HepG2 (cell line): ENCODE data around the gene TREML4.

ENCODE experiments used
- CTCF ChIP-seq: sonication (generic); formaldehyde crosslinking; IDR thresholded peaks from 2 replicates; pipeline ENCODE4 v1.5.0; 2020; ENCODE audit warnings: mild to moderate bottlenecking, missing genetic modification reagents, moderate library complexity
- EEA1 ChIP-seq: sonication (generic); formaldehyde crosslinking; IDR thresholded peaks from 2 replicates; pipeline ENCODE4 v1.5.1; 2020; ENCODE audit warnings: mild to moderate bottlenecking, missing genetic modification reagents, borderline replicate concordance
- GABPA ChIP-seq, 2 experiments: IDR thresholded peaks; 2 replicates each; pipeline ENCODE4 v1.6.1; 2011 to 2016; ENCODE audit warnings: low read depth in 2 of 2, low read length in 1 of 2, missing biosample characterization in 1 of 2, missing genetic modification characterization in 1 of 2
- TF ChIP-seq, protein P1 (sequence below): IDR thresholded peaks from 2 replicates; pipeline ENCODE4 v1.6.1; 2016; ENCODE audit warnings: mild to moderate bottlenecking

- TF ChIP-seq CTCF (CRISPR knock-in tag) (0 out of 2 replicates have a peak, but pooled peaks have one; percentile 11), GABPA (IDR thresholded peaks at IDR 0.05; ENCODE audit: low read depth, low read length) (no peak), GABPA (CRISPR knock-in tag; IDR thresholded peaks at IDR 0.05; ENCODE audit: low read depth) (no peak), EEA1 (no peak)
- TF ChIP-seq, protein P1, sequence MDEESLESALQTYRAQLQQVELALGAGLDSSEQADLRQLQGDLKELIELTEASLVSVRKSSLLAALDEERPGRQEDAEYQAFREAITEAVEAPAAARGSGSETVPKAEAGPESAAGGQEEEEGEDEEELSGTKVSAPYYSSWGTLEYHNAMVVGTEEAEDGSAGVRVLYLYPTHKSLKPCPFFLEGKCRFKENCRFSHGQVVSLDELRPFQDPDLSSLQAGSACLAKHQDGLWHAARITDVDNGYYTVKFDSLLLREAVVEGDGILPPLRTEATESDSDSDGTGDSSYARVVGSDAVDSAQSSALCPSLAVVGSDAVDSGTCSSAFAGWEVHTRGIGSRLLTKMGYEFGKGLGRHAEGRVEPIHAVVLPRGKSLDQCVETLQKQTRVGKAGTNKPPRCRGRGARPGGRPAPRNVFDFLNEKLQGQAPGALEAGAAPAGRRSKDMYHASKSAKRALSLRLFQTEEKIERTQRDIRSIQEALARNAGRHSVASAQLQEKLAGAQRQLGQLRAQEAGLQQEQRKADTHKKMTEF: no peak
These were observed 37.4 kb upstream of the TREML4 start for GRCh38 chr6:41190791-41191190.
